NB4 (cell line): ENCODE data around the gene KIAA1671.

Source experiments
- MYC ChIP-seq: IDR thresholded peaks from 2 replicates; pipeline ENCODE4 v1.6.1; 2011; ENCODE audit warnings: low read depth, low read length
- POLR2A ChIP-seq: IDR thresholded peaks from 2 replicates; pipeline ENCODE4 v1.6.1; 2011; ENCODE audit warnings: mild to moderate bottlenecking; ENCODE audit not compliant: insufficient read length; ENCODE audit errors: extremely low read depth
- TF ChIP-seq, protein P1 (sequence below): IDR thresholded peaks from one replicate; pipeline ENCODE4 v1.5.1; 2012; ENCODE audit warnings: low read depth, low read length
- TF ChIP-seq, protein P2 (sequence below): IDR thresholded peaks from 2 replicates; pipeline ENCODE4 v1.6.1; 2011; ENCODE audit warnings: low read depth, low read length

DNA sequence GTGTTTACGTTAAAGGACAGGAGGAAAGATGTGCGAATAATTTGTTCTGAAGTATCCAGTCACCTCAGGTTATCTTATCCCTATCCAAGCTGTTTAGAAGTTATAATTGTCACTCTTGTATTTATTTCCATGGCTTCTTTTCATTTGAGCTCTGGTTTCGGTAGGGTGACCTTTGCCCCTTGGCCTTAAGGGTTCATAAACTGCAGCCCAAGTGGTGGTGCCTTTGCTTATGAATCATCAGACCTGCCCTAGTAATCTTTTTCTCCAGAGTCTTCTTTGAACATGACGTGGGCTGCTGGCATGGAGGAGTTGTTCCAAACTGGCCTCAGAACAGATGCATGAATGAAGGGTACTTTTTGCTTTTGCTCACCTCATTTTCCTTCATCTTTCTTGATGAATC is 240.6 kb downstream of the KIAA1671 start:
- TF ChIP-seq, protein P1, sequence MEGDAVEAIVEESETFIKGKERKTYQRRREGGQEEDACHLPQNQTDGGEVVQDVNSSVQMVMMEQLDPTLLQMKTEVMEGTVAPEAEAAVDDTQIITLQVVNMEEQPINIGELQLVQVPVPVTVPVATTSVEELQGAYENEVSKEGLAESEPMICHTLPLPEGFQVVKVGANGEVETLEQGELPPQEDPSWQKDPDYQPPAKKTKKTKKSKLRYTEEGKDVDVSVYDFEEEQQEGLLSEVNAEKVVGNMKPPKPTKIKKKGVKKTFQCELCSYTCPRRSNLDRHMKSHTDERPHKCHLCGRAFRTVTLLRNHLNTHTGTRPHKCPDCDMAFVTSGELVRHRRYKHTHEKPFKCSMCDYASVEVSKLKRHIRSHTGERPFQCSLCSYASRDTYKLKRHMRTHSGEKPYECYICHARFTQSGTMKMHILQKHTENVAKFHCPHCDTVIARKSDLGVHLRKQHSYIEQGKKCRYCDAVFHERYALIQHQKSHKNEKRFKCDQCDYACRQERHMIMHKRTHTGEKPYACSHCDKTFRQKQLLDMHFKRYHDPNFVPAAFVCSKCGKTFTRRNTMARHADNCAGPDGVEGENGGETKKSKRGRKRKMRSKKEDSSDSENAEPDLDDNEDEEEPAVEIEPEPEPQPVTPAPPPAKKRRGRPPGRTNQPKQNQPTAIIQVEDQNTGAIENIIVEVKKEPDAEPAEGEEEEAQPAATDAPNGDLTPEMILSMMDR: no peak
- TF ChIP-seq POLR2A (no peak), MYC (no peak)
- TF ChIP-seq, protein P2, sequence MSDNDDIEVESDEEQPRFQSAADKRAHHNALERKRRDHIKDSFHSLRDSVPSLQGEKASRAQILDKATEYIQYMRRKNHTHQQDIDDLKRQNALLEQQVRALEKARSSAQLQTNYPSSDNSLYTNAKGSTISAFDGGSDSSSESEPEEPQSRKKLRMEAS: no peak
